ENCODE data around the gene IKZF2. TPM values are rescaled to one million over a fixed set of nuclear protein-coding genes. Genes with fewer than 3 reads are reported as not detected.

The IKZF2 gene
- total RNA-seq, 1 experiment from 2014 or later: 1.6 TPM

GRCh38 chr2:213018340-213018901 is 133.0 kb downstream of the IKZF2 start:
- no peak overlapping the region for H2AFZ ChIP-seq (ENCODE audit: low read depth, low read length, poor library complexity, severe bottlenecking)
- H3K4me2 ChIP-seq (ENCODE audit: low read length): no peak overlapping the region
- RAD21 ChIA-PET (ENCODE audit: low non-redundant PET in 1 of 2, low total read pairs in 2 of 2, uncharacterized antibody in 2 of 2, unreplicated experiment in 2 of 2): no interaction called here
- no peak overlapping the region for H3K27ac ChIP-seq (ENCODE audit: low read depth, low read length)
- no peaks in the 10 kb centered on the region for H3K79me2 ChIP-seq (ENCODE audit: insufficient read depth, low read length)
- no peaks in the 10 kb centered on the region for H3K27me3 ChIP-seq (ENCODE audit: insufficient read depth, low read length)
- H3K36me3 ChIP-seq (ENCODE audit: control insufficient read depth in 1 of 2, insufficient read depth in 2 of 2, low read length in 2 of 2): no peaks in the 10 kb centered on the region
- CTCF ChIA-PET: no interaction called here
- no peaks in the 10 kb centered on the region for H3K9me3 ChIP-seq (ENCODE audit: control insufficient read depth in 1 of 2, insufficient read depth in 1 of 2, low read depth in 1 of 2, low read length in 2 of 2)
- intact Hi-C loops (cut with micrococcal nuclease): no loop called here
- no peaks in the 10 kb centered on the region for H3K4me1 ChIP-seq (ENCODE audit: control insufficient read depth in 1 of 2, insufficient read depth in 2 of 2, low read length in 2 of 2)
- POLR2A ChIA-PET: no interaction called here
- no peak for DNase-seq (ENCODE audit: low read depth, low spot score)
- H3K9ac ChIP-seq (ENCODE audit: low read length): no peak overlapping the region
- H3K4me3 ChIP-seq (replicated peaks in 1 of 2; ENCODE audit: low read depth in 1 of 2, low read length in 2 of 2): no peak overlapping the region
- ATAC-seq: no peak
- no peaks in the 10 kb centered on the region for H3K9me2 ChIP-seq (ENCODE audit: insufficient read depth)
- no peaks in the 10 kb centered on the region for H4K20me1 ChIP-seq (ENCODE audit: insufficient read depth)
- BruUV-seq (replicated peaks): no TSS peak
- TF ChIP-seq CTCF (IDR thresholded peaks at IDR 0.05 in 2 of 3, conservative IDR thresholded peaks at IDR 0.05 in 1 of 3; ENCODE audit: borderline replicate concordance in 1 of 3, insufficient read depth in 1 of 3, low read depth in 2 of 3, low read length in 2 of 3): no peak
- TF ChIP-seq YY1 (IDR thresholded peaks at IDR 0.05; ENCODE audit: extremely low read depth, insufficient replicate concordance, low read depth, low read length): no peak
- no peak for TF ChIP-seq CEBPB (IDR thresholded peaks at IDR 0.05; ENCODE audit: low read depth)

GRCh38 chr2:213017404-213017803 is 134.0 kb downstream of the IKZF2 start:
- ChIA-PET CTCF (no interaction called here), POLR2A (no interaction called here), RAD21 (ENCODE audit: low non-redundant PET in 1 of 2, low total read pairs in 2 of 2, uncharacterized antibody in 2 of 2, unreplicated experiment in 2 of 2) (no interaction called here)
- ATAC-seq: no peak
- Histone ChIP-seq H2AFZ (ENCODE audit: low read depth, low read length, poor library complexity, severe bottlenecking) (no peak overlapping the region), H4K20me1 (ENCODE audit: insufficient read depth) (no peaks in the 10 kb centered on the region), H3K79me2 (ENCODE audit: insufficient read depth, low read length) (no peaks in the 10 kb centered on the region), H3K9ac (ENCODE audit: low read length) (no peak overlapping the region), H3K4me2 (ENCODE audit: low read length) (no peak overlapping the region), H3K9me2 (ENCODE audit: insufficient read depth) (no peaks in the 10 kb centered on the region), H3K36me3 (ENCODE audit: control insufficient read depth in 1 of 2, insufficient read depth in 2 of 2, low read length in 2 of 2) (no peaks in the 10 kb centered on the region), H3K27ac (ENCODE audit: low read depth, low read length) (no peak overlapping the region), H3K4me3 (replicated peaks in 1 of 2; ENCODE audit: low read depth in 1 of 2, low read length in 2 of 2) (no peak overlapping the region), H3K4me1 (ENCODE audit: control insufficient read depth in 1 of 2, insufficient read depth in 2 of 2, low read length in 2 of 2) (no peaks in the 10 kb centered on the region), H3K9me3 (ENCODE audit: control insufficient read depth in 1 of 2, insufficient read depth in 1 of 2, low read depth in 1 of 2, low read length in 2 of 2) (no peaks in the 10 kb centered on the region), H3K27me3 (ENCODE audit: insufficient read depth, low read length) (no peaks in the 10 kb centered on the region)
- intact Hi-C loops (cut with micrococcal nuclease): no loop called here
- TF ChIP-seq TCF7L2 (IDR thresholded peaks at IDR 0.05; ENCODE audit: borderline replicate concordance, extremely low read depth, insufficient read depth, insufficient read length) (no peak), SRF (IDR thresholded peaks at IDR 0.05; ENCODE audit: low read depth) (no peak), CTCF (IDR thresholded peaks at IDR 0.05 in 2 of 3, conservative IDR thresholded peaks at IDR 0.05 in 1 of 3; ENCODE audit: borderline replicate concordance in 1 of 3, insufficient read depth in 1 of 3, low read depth in 2 of 3, low read length in 2 of 3) (no peak), SP1 (IDR thresholded peaks at IDR 0.05; ENCODE audit: low read depth) (no peak), FOSL1 (IDR thresholded peaks at IDR 0.05; ENCODE audit: low read depth) (no peak), CEBPB (IDR thresholded peaks at IDR 0.05; ENCODE audit: low read depth) (no peak), REST (IDR thresholded peaks at IDR 0.05; ENCODE audit: low read depth) (no peak), EZH2 (IDR thresholded peaks at IDR 0.05) (no peak), POLR2A (IDR thresholded peaks at IDR 0.05; ENCODE audit: borderline replicate concordance, extremely low read depth, insufficient read depth, insufficient read length) (no peak)
- no peak for DNase-seq (ENCODE audit: low read depth, low spot score)
- no TSS peak for BruUV-seq (replicated peaks)
